B cell (primary cell): ENCODE measurements around the gene SLC13A3. TPM values are rescaled to one million over a fixed set of nuclear protein-coding genes. Genes with fewer than 3 reads are reported as not detected.
A peak's percentile ranks its signal among the peaks of the same experiment; 100 is the strongest.

Experiments
- ATAC-seq: fragments of 200-7000 bp; cut with Tn5 transposase; one replicate; pipeline ENCODE4 v1.10.0; 2021; ENCODE audit warnings: low read depth, mild to moderate bottlenecking, moderate number of reproducible peaks, moderate library complexity
- CTCF ChIA-PET: fragments of 350-600 bp; sonication (Branson Sonifier 250); formaldehyde crosslinking; loops from one replicate; lab custom pipeline; 2021; ENCODE audit warnings: antibody characterized with exemption, inconsistent platforms; lab: Charles Lee
- POLR2A ChIA-PET: fragments of 350-600 bp; sonication (Branson Sonifier 250); formaldehyde crosslinking; loops from one replicate; lab custom pipeline; 2021; ENCODE audit warnings: antibody characterized with exemption; lab: Charles Lee
- DNase-seq: peaks from one replicate; pipeline ENCODE4 v3.0.0; 2013
- H2AFZ ChIP-seq: 2 replicates; pipeline ENCODE4 v1.6.1; 2012; ENCODE audit warnings: mild to moderate bottlenecking, low read depth, low read length; ENCODE audit not compliant: insufficient read depth, poor library complexity, severe bottlenecking
- H3K27ac ChIP-seq, 2 donors: 1 replicate in 1 of 2; 2 replicates in 1 of 2; pipeline ENCODE4 v1.5.1; 2012 to 2013; ENCODE audit warnings: low read length in 2 of 2, mild to moderate bottlenecking in 2 of 2, moderate library complexity in 1 of 2
- H3K27me3 ChIP-seq, 4 experiments: fragments of 200-600 bp in 1 of 4; sonication (generic) in 1 of 4; replicated peaks in 1 of 4; 1 replicate in 2 of 4; 2 replicates in 2 of 4; pipeline versions ENCODE4 v1.6.1 to v1.7.0; 2013 to 2016; ENCODE audit warnings: low read length in 3 of 4, mild to moderate bottlenecking in 2 of 4, mixed read lengths in 1 of 4, moderate library complexity in 1 of 4; ENCODE audit not compliant: insufficient read depth in 4 of 4, control insufficient read depth in 3 of 4; ENCODE audit errors: control extremely low read depth in 1 of 4
- H3K36me3 ChIP-seq, 2 experiments: replicated peaks in 1 of 2; 1 replicate in 1 of 2; 2 replicates in 1 of 2; pipeline versions ENCODE4 v1.6.1 to v1.7.1; 2013; ENCODE audit warnings: low read length in 1 of 2; ENCODE audit not compliant: insufficient read depth in 2 of 2, control insufficient read depth in 1 of 2; ENCODE audit errors: control extremely low read depth in 1 of 2, extremely low read depth in 1 of 2
- H3K4me1 ChIP-seq, 2 donors: fragments of 200-600 bp in 1 of 2; sonication (generic) in 1 of 2; 1 replicate in 1 of 2; 2 replicates in 1 of 2; pipeline versions ENCODE4 v1.5.1 to v1.6.1; 2013 to 2017; ENCODE audit warnings: low read length in 2 of 2; ENCODE audit not compliant: control insufficient read depth in 2 of 2, insufficient read depth in 2 of 2
- H3K4me2 ChIP-seq: replicated peaks from 2 replicates; pipeline ENCODE3; 2012; ENCODE audit warnings: mild to moderate bottlenecking, low read depth, low read length; ENCODE audit not compliant: poor library complexity, severe bottlenecking
- H3K4me3 ChIP-seq, 5 experiments: fragments of 200-600 bp in 1 of 5; sonication (generic) in 1 of 5; 1 replicate in 3 of 5; 2 replicates in 2 of 5; pipeline versions ENCODE4 v1.5.1 to v1.7.0; 2011 to 2016; ENCODE audit warnings: low read length in 4 of 5, mild to moderate bottlenecking in 4 of 5, low read depth in 2 of 5, control low read depth in 1 of 5, moderate library complexity in 1 of 5; ENCODE audit not compliant: insufficient read depth in 1 of 5; ENCODE audit errors: control extremely low read depth in 1 of 5, extremely low read depth in 1 of 5
- H3K79me2 ChIP-seq: fragments of 200-600 bp; sonication (generic); one replicate; pipeline ENCODE4 v1.6.0; 2016; ENCODE audit warnings: low read length; ENCODE audit not compliant: control insufficient read depth, insufficient read depth
- H3K9ac ChIP-seq: fragments of 200-600 bp; sonication (generic); 2 replicates; pipeline ENCODE4 v1.6.1; 2017; ENCODE audit warnings: mild to moderate bottlenecking, low read length, moderate library complexity
- H3K9me3 ChIP-seq, 3 donors: one replicate each; pipeline versions ENCODE4 v1.6.1 to v1.7.1; 2013; ENCODE audit warnings: low read length in 2 of 3; ENCODE audit not compliant: control insufficient read depth in 2 of 3, insufficient read depth in 1 of 3; ENCODE audit errors: control extremely low read depth in 1 of 3
- H4K20me1 ChIP-seq: 2 replicates; pipeline ENCODE4 v1.6.0; 2012; ENCODE audit warnings: mild to moderate bottlenecking, low read length; ENCODE audit not compliant: insufficient read depth, control insufficient read depth, poor library complexity, severe bottlenecking
- H3K27ac Mint-ChIP-seq: one replicate; pipeline ENCODE4 v1.8.0; 2021; ENCODE audit warnings: mixed read lengths
- H3K27me3 Mint-ChIP-seq: one replicate; pipeline ENCODE4 v1.8.0; 2021; ENCODE audit warnings: mixed read lengths
- H3K4me1 Mint-ChIP-seq: one replicate; pipeline ENCODE4 v1.8.0; 2021; ENCODE audit warnings: mixed read lengths
- H3K4me3 Mint-ChIP-seq: one replicate; pipeline ENCODE4 v1.8.0; 2021; ENCODE audit warnings: mixed read lengths
- H3K9me3 Mint-ChIP-seq: one replicate; pipeline ENCODE4 v1.8.0; 2022; ENCODE audit warnings: mixed read lengths; ENCODE audit not compliant: insufficient read depth
- EZH2 ChIP-seq: IDR thresholded peaks from 2 replicates; pipeline ENCODE4 v1.6.1; 2012; ENCODE audit warnings: borderline replicate concordance, low read depth, mild to moderate bottlenecking, moderate library complexity, low read length; ENCODE audit not compliant: insufficient read depth, poor library complexity, severe bottlenecking
- WGBS: methylation state at CpG from one replicate; pipeline ENCODE4 v1.1.5; 2013; ENCODE audit warnings: missing lambda C conversion rate; ENCODE audit not compliant: insufficient coverage; 5-methylcytosine and 5-hydroxymethylcytosine counted together
- intact Hi-C: fragments of 100-400 bp; cut with micrococcal nuclease; formaldehyde crosslinking; loops from one replicate; pipeline ENCODE4 v1.10.0; 2022
- polyA plus RNA-seq: library from polyadenylated mRNA; depleted of rRNA; stranded (reverse); fragments of >200 nt; gene quantifications from 2 replicates; pipeline ENCODE4 v1.2.3, GENCODE V29; 2012
- total RNA-seq, 2 donors: library from RNA; stranded (reverse); fragments of 120-200 nt in 1 of 2; gene quantifications; 1 replicate in 1 of 2; 2 replicates in 1 of 2; pipeline versions ENCODE4 v1.2.3 to v1.2.4, GENCODE V29; 2013 to 2022
- TF ChIP-seq, protein P1 (sequence below): fragments of 200-600 bp; IDR thresholded peaks from one replicate; pipeline ENCODE4 v1.8.0; 2022; ENCODE audit warnings: antibody characterized with exemption, mild to moderate bottlenecking

The SLC13A3 gene
- total and polyA plus RNA-seq, 2 donors (not counting 1 experiment from before 2014, with no cell fraction given), result 0.09 to 0.20 TPM

DNA sequence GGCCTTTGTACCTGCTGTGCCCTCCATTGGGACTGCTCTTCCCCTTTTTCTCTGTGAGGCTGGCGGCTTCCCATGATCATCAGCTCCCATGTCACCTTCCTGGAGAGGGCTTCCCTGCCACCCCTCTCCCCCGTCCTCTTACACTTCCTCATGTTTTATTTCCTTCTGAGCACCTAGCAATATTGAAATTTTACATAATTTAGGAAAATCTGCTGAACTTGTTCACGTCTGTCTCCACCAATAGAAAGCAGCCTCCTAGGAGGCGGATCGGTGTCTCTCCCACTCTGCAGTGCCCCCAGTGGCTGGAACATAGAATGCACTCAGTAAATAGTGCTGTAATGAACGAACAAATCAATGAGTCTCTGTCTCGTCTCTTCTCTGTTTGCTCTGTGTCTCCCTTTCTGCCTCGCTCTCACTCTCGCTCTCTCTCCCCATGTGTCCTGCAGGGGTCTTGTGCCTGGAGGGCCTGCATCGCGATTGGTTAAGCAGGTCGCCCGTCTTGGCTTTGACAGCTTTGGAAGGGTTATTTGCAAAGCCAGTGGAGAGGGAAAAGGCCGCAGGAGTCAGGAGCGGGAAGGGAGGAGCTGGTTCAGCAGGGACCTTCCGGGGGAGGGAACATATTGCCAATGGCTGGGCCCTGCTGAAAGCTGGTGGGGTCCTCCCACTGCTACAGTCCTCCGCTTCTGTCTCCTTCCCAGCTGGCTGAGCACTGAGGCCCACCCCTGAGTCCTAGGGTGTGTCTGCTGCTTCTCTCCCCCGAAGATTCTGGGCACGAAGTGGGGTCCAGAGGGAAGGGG lies 88.7 kb downstream of the SLC13A3 start:
- peaks cover 14% of the 10 kb centered on the region for H3K27me3 Mint-ChIP-seq
- Histone ChIP-seq H3K27me3 (peaks cover 0 to 4% (median 0%) of the 10 kb centered on the region in 4 experiments), H3K4me3 (peak overlapping the region in 4 of 5 experiments; percentile 27 to 54 (median 31)), H2AFZ (peak overlapping the region; percentile 80), H3K4me1 (peaks cover 8 to 11% of the 10 kb centered on the region in 2 donors), H3K79me2 (no peaks in the 10 kb centered on the region), H3K9me3 (no peaks in the 10 kb centered on the region), H3K27ac (no peak overlapping the region), H4K20me1 (no peaks in the 10 kb centered on the region), H3K4me2 (peak overlapping the region; percentile 69), H3K36me3 (no peaks in the 10 kb centered on the region), H3K9ac (peak overlapping the region; percentile 40)
- TF ChIP-seq EZH2, result no peak
- TF ChIP-seq, protein P1, sequence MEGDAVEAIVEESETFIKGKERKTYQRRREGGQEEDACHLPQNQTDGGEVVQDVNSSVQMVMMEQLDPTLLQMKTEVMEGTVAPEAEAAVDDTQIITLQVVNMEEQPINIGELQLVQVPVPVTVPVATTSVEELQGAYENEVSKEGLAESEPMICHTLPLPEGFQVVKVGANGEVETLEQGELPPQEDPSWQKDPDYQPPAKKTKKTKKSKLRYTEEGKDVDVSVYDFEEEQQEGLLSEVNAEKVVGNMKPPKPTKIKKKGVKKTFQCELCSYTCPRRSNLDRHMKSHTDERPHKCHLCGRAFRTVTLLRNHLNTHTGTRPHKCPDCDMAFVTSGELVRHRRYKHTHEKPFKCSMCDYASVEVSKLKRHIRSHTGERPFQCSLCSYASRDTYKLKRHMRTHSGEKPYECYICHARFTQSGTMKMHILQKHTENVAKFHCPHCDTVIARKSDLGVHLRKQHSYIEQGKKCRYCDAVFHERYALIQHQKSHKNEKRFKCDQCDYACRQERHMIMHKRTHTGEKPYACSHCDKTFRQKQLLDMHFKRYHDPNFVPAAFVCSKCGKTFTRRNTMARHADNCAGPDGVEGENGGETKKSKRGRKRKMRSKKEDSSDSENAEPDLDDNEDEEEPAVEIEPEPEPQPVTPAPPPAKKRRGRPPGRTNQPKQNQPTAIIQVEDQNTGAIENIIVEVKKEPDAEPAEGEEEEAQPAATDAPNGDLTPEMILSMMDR, result peak; percentile 87
- intact Hi-C loops, result no loop called here
- no peaks in the 10 kb centered on the region for H3K9me3 Mint-ChIP-seq
- no peak overlapping the region for H3K27ac Mint-ChIP-seq
- H3K4me1 Mint-ChIP-seq, result peaks cover 3% of the 10 kb centered on the region
- POLR2A ChIA-PET, result no interaction called here
- CTCF ChIA-PET, result interaction anchor here (0.6 to 2.7 kb wide), 4 partner anchors 11 to 688 kb away, joined by 3 to 13 read pairs (median 4); partner anchors contain the start of gene OCSTAMP
- no peak overlapping the region for H3K4me3 Mint-ChIP-seq
- 55% methylated on average over 10 of the region's 19 CpGs for WGBS
- ATAC-seq, result peak; percentile 76
- peak; percentile 71 for DNase-seq

DNA sequence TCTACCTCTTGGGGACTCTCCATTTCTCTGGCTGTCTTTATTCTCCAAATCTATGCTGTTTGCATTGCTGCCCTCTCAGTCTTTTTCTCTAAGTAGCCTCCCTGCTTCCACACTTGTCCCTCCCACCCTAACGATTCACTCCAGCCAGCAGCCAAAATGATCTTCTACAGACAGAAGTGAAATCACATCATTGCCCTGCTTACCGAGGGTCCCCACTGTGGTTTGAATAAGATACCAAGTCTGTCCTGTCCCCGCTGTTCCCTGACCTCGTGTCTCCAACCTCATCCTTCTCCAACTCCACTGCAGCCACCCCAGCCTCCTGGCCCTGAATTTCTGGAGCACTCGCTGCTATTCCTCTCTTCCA lies 89.3 kb downstream of the SLC13A3 start:
- peak overlapping the region in 4 of 5 experiments; percentile 27 to 54 (median 31) for H3K4me3 ChIP-seq
- peaks cover 9% of the 10 kb centered on the region for H3K27me3 Mint-ChIP-seq
- 50% methylated on average over 5 of the region's 5 CpGs for WGBS
- H3K4me3 Mint-ChIP-seq, result no peak overlapping the region
- peaks cover 0 to 2% (median 0%) of the 10 kb centered on the region in 4 experiments for H3K27me3 ChIP-seq
- peak overlapping the region; percentile 69 for H3K4me2 ChIP-seq
- TF ChIP-seq, protein P1, result no peak
- TF ChIP-seq EZH2, result no peak
- H3K27ac Mint-ChIP-seq, result no peak overlapping the region
- CTCF ChIA-PET, result interaction anchor here (0.6 to 2.7 kb wide), 5 partner anchors 10 to 687 kb away, joined by 3 to 13 read pairs (median 3); partner anchors contain the start of gene OCSTAMP
- H3K79me2 ChIP-seq, result no peaks in the 10 kb centered on the region
- peak overlapping the region; percentile 80 for H2AFZ ChIP-seq
- H3K9me3 Mint-ChIP-seq, result no peaks in the 10 kb centered on the region
- no peak for ATAC-seq
- H3K9ac ChIP-seq, result peak overlapping the region; percentile 40
- H3K27ac ChIP-seq, result no peak overlapping the region
- POLR2A ChIA-PET, result no interaction called here
- intact Hi-C loops, result no loop called here
- no peaks in the 10 kb centered on the region for H3K9me3 ChIP-seq
- DNase-seq, result peak; percentile 13
- H4K20me1 ChIP-seq, result no peaks in the 10 kb centered on the region
- peaks cover 3% of the 10 kb centered on the region for H3K4me1 Mint-ChIP-seq
- peaks cover 8 to 11% of the 10 kb centered on the region in 2 donors for H3K4me1 ChIP-seq
- H3K36me3 ChIP-seq, result no peaks in the 10 kb centered on the region
